HT-29 (cell line): Measurements from ENCODE around the gene ZNF746. TPM values are rescaled to one million over a fixed set of nuclear protein-coding genes. Genes with fewer than 3 reads are reported as not detected.
"Not testable (repeated sequence)": the region's sequence is repeated elsewhere in the genome, so short reads cannot be mapped to it uniquely, and the experiment has no call there.

Experiments
- DNase-seq: peaks from one replicate; pipeline ENCODE4 v3.0.0-alpha.2; 2015; ENCODE audit warnings: low spot score
- total RNA-seq: library from RNA; depleted of rRNA; stranded (reverse); fragments of >200 nt; shearing (Covaris generic); gene quantifications from 2 replicates; pipeline ENCODE4 v1.2.3, GENCODE V29; 2014; rRNA removed

ZNF746 gene
- 25.2 and 26.8 TPM in 2 replicates for total RNA-seq

- DNase-seq = peak; percentile 94
Measured at GRCh38 chr7:149497467-149498261, at the start of gene ZNF746. Gene ZNF746 (minus strand): TSS chr7:149497809. CDS start chr7:149497536, 273 bp downstream.

GRCh38 chr7:149547126-149547525, 49.5 kb upstream of the ZNF746 start:
- no peak for DNase-seq

- no peak for DNase-seq
Measured at GRCh38 chr7:149546331-149546730, 48.7 kb upstream of the ZNF746 start.

- no peak for DNase-seq
Measured at GRCh38 chr7:149544028-149544427, 46.4 kb upstream of the ZNF746 start.

- no peak for DNase-seq
Measured at GRCh38 chr7:149532654-149533053, 35.0 kb upstream of the ZNF746 start.

GRCh38 chr7:149529136-149529718, 31.6 kb upstream of the ZNF746 start:
- no peak for DNase-seq

GRCh38 chr7:149527414-149527813, 29.8 kb upstream of the ZNF746 start:
- DNase-seq = no peak

- no peak for DNase-seq
Measured at GRCh38 chr7:149525280-149525679, 27.7 kb upstream of the ZNF746 start.

GRCh38 chr7:149524394-149524793, 26.8 kb upstream of the ZNF746 start:
- DNase-seq = no peak

GRCh38 chr7:149510248-149510647, 12.6 kb upstream of the ZNF746 start:
- no peak for DNase-seq

GRCh38 chr7:149509774-149510173, 12.2 kb upstream of the ZNF746 start:
- no peak for DNase-seq

GRCh38 chr7:149505551-149505950, 7.9 kb upstream of the ZNF746 start:
- DNase-seq = no peak

GRCh38 chr7:149501651-149502050, 4.0 kb upstream of the ZNF746 start:
- DNase-seq = no peak

- no peak for DNase-seq
Measured at GRCh38 chr7:149500910-149501309, 3.3 kb upstream of the ZNF746 start.

GRCh38 chr7:149500201-149500600, 2.6 kb upstream of the ZNF746 start:
- DNase-seq = no peak

GRCh38 chr7:149498811-149499210, 1.2 kb upstream of the ZNF746 start:
- DNase-seq = no peak

- DNase-seq = peak; percentile 51
Measured at GRCh38 chr7:149496642-149497391, 792 bp downstream of the ZNF746 start.

- peak; percentile 64 for DNase-seq
Measured at GRCh38 chr7:149495785-149496641, 1.6 kb downstream of the ZNF746 start.

- DNase-seq = no peak
Measured at GRCh38 chr7:149494738-149495368, 2.8 kb downstream of the ZNF746 start.

- not testable (repeated sequence) for DNase-seq
Measured at GRCh38 chr7:149493975-149494374, 3.6 kb downstream of the ZNF746 start.

- DNase-seq = no peak
Measured at GRCh38 chr7:149493366-149493765, 4.2 kb downstream of the ZNF746 start.
